Measurements from ENCODE around the gene CUL4A.
"Not testable (repeated sequence)": the region's sequence is repeated elsewhere in the genome, so short reads cannot be mapped to it uniquely, and the experiment has no call there.

The CUL4A gene

DNA sequence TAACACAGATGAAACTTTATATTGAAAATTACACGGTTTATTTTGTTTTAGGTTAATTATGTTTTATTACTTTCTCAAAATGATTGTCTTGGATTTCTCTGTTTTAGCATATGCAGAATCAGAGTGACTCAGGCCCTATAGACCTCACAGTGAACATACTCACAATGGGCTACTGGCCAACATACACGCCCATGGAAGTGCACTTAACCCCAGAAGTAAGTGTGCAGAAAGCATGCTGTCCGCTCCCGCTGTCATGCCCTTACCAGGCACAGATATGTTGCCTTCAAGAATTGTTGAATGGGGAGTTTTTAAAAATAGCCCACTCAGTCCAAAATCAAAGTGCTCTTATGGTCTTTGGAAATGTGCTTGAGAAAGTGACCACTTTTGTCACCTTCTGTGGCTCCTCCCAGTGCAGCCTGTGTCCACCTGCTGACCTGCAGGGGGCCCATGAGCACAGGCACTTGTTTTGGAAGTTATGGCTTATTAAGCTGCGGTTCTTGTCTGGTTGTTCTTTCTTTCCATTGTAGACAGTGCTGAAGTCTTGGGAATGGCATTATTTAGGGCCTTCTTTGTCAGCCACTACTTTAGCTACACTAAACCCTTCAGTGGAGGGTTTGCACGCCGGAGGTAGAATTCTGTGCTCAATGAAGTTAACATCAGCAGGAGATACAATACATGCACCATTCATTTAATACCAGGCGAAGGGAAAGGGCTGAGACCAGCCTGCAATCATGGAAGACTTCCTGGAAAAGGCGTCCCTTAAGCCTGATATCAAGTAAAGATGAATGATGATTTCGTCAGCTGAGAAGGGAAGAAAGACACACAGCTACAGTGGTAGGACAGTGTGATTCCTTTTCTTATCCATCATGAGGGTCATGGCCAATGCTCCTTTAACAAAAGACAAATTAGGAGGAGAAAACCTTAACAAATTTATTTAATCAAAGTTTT, 36.7 kb downstream of the CUL4A start:
- no peak for DNase-seq

DNA sequence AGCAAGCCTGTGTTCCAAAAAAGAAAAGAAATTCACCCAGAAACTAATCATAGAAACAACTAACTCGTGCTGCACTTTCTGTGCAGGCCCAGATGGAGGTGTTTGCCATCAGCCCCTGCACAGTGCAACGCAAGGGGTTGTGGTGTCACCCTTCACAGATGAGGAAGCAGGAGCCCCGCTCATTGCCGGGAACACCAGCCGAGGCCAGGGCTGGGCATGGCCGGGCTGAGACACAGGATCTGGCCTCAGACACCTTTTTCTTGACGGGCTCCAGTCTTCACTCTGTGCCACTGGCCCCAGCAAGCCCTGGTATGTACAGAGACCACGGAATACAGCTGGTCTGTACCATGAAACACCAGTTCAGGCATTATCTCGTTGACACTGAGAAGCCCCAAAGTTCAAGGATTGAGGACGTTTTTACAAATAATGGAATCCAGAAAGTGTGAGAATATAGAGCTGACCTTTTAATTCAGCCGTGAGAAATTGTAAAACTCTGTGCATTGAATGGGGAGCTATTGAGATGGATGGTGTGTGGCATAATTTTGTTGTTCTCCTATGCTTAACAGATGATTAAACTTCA, 43.2 kb downstream of the CUL4A start:
- DNase-seq = no peak

DNA sequence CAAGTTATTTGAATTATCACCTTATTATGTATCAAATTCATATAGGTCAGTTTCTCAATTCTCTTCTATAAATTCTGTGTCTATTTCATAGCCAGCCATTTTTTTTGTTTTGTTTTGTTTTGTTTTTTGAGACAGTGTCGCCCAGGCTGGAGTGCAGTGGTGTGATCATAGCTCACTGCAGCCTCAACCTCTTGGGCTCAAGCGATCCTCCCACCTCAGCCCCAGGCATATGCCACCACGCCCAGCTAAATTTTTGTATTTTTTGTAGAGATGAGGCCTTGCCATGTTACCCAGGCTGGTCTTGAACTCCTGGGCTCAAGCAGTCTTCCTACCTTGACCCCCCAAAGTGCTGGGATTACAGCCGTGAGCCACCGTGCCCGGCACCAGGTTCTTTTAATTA, 48.5 kb downstream of the CUL4A start:
- not testable (repeated sequence) for DNase-seq

GRCh38 chr13:113258321-113259054, 49.1 kb downstream of the CUL4A start:
- DNase-seq = no peak

DNA sequence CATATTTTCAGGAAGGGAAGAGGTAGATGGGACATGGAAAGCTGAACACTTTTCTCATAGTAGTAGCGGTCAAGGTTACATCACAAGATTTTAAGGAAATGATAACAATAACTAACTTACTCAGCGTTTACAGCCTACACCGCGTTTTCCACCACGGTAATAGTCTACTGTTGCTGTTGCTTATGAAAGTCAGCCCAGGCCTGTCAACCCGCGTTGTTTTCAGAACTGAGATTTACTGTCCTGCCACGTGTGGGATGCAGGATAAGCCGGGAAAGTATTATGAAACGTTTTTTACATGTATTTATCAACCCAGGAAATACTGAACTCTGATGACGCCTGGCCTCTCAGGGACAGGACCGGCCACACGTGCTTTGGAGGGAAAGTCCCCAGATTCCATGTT, 51.6 kb downstream of the CUL4A start:
- no peak for DNase-seq

DNA sequence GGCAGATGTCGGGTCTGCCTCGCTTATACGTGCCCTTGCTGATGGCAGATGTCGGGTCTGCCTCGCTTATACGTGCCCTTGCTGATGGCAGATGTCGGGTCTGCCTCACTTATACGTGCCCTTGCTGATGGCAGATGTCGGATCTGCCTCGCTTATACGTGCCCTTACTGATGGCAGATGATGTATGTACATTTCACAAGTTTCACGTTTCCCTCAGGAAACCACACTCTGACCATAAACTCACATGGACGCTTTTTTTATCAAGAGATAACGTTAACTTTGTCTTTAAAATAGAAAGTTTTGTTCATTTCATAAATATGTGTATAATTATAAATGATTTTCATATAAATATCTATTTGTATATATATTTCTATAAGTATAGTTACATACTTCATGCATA, 53.6 kb downstream of the CUL4A start:
- not testable (repeated sequence) for DNase-seq

DNA sequence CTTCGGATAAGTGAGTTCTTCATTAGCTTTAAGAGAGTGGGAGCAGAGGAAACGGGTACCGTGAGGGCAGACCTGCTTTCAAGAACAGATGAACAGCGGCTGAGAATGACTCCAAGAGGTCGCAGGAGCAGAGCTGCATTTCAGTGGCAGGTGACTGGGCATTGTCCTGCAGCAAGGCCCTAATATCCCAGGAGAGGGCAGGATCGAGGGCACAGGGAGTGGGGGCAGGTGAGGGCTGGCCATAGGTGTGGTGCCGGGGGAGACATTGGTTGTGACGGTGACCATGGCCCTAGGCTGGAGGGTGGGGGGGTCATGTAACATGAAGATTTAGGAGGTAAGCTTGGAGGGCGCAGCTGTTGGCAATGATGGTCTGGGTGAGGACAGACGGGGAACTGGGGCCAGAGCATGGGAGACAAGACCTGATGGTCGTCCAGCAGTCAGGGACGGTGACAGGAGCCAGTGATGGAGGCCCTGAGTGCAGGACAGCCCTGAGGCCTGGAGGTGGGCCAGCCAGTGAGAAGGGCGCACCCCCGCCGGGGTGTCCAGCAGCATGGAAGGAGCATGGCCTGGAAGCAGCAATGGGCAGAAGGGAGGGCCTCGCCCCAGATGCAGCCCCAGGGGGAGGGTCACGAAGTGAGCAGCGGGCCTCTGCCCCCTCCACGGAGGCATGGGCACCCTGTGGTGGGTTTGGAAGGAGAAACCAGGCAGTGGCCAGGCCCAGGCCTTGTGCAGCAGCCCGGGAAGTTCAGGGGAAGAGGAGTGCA, 58.4 kb downstream of the CUL4A start:
- DNase-seq = no peak

- DNase-seq = no peak
Observed at GRCh38 chr13:113272031-113272430, 62.6 kb downstream of the CUL4A start.

GRCh38 chr13:113272701-113273181, 63.3 kb downstream of the CUL4A start:
- DNase-seq = no peak

DNA sequence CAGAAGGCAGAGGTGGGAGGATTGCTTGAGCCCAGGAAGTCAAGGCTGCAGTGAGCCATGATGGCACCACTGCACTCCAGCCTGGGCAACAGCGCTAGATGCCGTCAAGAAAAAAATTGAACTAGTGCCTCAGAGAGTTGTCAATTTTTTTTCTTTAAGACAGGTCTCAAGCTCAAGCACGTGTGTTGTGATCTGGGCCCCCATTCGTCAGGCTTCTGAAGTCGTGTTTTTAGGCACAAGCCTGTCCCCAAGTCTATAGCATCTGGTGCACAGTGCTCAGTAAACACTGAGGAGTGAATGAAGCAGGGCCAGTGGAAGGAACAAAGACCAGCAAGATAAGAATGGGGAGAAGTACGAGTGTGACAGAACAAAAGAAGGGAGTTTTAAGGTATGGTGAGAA, 63.9 kb downstream of the CUL4A start:
- no peak for DNase-seq

- no peak for DNase-seq
Observed at GRCh38 chr13:113273851-113274590, 64.6 kb downstream of the CUL4A start.

DNA sequence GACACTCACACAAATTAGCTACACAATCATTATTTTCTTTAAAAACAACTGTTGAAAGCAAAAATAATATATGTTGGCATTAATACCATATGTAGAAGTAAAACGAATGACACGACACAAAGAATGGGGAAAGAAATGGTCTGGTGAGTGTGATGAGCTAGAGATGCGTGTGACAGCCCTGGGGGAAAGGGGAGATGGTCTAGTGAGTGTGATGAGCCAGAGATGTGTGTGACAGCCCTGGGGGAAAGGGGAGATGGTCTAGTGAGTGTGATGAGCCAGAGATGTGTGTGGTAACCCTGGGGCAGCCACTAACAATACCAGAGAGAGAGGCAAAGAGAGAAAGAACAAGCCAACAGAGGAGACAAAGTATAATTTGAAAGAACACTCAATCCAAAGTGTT, 65.3 kb downstream of the CUL4A start:
- DNase-seq = no peak

- DNase-seq = peak; percentile 16
Observed at GRCh38 chr13:113275387-113275786, 66.0 kb downstream of the CUL4A start.

- no peak for DNase-seq
Observed at GRCh38 chr13:113280126-113280525, 70.7 kb downstream of the CUL4A start.

- DNase-seq = no peak
Observed at GRCh38 chr13:113283904-113284303, 74.5 kb downstream of the CUL4A start.

GRCh38 chr13:113288880-113289279, 79.5 kb downstream of the CUL4A start:
- DNase-seq = no peak

DNA sequence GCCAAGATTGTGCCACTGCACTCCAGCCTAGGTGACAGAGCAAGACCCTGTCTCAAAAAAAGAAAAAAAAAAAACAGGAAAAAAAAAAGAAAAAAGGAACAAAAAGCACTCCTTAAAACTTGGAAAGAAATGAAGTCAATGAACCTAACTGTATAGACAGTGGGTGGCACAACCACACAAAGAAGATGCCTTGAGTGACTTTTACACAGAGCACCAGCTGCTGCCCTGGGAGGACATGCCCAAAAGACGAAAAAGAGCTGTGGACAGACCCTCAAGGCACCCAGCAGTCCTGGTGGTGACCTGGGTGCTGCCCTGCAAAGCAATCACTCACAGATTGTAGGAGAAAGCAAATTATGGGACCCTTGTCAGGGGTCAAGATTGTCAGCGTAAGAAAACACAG, 81.7 kb downstream of the CUL4A start:
- no peak for DNase-seq

DNA sequence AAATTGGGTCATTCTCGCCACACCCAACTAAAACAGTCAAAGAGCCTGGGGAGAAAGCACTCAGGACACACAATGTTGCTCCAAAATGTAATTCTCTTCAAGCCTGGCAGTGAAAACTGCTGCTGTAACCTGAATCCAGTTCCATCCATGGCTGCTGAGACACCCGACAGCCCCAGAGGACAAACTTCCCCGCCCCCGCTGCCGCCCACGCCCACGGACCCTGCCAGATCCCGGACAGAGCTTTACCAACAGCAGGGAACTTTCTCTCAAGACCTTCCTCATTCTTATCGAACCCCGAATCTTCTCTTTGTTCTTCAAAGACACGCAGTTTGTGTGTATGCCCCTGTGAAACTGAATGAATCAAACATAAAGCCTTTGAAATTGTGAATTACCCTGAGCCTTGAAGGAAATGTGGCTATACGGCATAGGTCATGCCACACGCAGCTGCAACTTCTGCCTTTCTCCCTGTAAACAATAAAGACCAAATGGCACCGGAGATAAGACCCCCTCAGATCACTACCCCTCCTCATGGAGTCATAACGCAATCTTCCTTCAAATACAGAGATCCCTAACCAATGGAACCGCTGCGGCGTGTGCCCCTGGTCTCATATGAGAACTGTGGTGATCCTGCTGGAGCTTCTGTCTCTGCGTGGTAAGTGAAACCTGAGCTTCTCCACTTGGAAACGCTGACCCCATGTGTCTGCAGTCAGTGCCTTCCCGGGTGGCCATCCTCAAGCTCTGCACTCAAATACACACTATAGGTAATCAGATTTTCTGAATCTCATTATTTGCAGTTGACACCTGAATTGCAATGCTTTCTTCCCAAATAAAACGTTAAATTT, 82.8 kb downstream of the CUL4A start:
- DNase-seq = no peak

DNA sequence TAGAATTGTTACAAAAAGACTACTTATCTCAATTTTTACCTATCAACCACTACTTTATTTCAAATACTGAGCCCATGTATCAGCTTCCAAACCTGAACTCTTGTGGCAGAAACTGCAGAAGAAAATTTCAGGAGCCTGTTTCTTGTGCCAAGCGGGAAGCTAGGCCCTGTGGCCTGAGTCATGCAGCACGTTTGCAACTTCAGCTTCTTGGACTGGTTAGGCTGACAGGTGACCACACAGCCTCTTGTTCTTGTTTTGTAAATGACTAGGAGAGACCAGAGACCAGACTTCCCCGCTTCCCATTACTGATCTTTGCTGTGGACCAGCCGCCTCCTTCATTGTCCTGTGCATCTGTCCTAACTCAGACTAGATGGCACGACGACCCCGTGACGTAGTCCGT, 84.3 kb downstream of the CUL4A start:
- no peak for DNase-seq

DNA sequence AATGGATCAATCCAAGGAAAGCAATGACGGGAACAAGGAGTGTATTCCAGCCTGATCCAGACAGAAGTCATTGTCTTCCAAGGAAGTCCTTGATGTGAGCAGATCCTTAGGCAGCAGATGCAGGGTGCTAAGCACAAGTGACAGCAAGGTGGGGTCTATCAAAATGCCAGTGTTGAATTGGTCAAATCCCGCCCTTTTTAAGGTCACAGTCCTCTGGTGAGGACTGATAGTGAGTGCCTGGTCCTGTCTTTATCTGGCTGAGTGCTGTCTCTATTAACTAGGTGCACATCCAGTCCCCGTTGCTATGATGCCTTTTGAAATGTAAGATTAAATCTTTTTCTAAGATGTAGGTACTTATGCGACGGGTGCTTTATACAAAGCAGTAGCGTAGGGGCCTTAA, 86.4 kb downstream of the CUL4A start:
- DNase-seq = no peak

- DNase-seq = peak; percentile 96
Observed at GRCh38 chr13:113296823-113297369, 87.5 kb downstream of the CUL4A start, which contains the start of gene LAMP1. LAMP1 (plus strand) TSS chr13:113297239; CDS start chr13:113297435, 196 bp downstream.
